Activated CD4-positive, alpha-beta T cell treated with anti-CD3 and anti-CD28 coated beads, Interleukin-2, amount 50 U/mL, for 24 hours (primary cell): ENCODE measurements around the gene NLRC3.

Experiments used
- DNase-seq, 2 donors: peaks; one replicate each; pipeline ENCODE4 v3.0.0-alpha.2; 2020; ENCODE audit warnings: low read depth in 1 of 2, low spot score in 1 of 2

The NLRC3 gene

GRCh38 chr16:3597226-3597625 is 20.0 kb upstream of the NLRC3 start:
- DNase-seq = no peak

- DNase-seq = no peak
These were observed 19.1 kb upstream of the NLRC3 start for GRCh38 chr16:3596101-3596861.

GRCh38 chr16:3595521-3596021 is 18.4 kb upstream of the NLRC3 start:
- DNase-seq = no peak

- DNase-seq = no peak
These were observed 17.9 kb upstream of the NLRC3 start for GRCh38 chr16:3595110-3595486.

GRCh38 chr16:3594316-3595109 is 17.3 kb upstream of the NLRC3 start:
- DNase-seq = no peak

- no peak for DNase-seq
These were observed 15.4 kb upstream of the NLRC3 start for GRCh38 chr16:3592559-3592958.

- DNase-seq = no peak
These were observed 14.8 kb upstream of the NLRC3 start for GRCh38 chr16:3591991-3592390.

GRCh38 chr16:3591436-3591803 is 14.2 kb upstream of the NLRC3 start:
- no peak for DNase-seq

- no peak for DNase-seq
These were observed 13.7 kb upstream of the NLRC3 start for GRCh38 chr16:3590736-3591435.

GRCh38 chr16:3589991-3590701 is 12.9 kb upstream of the NLRC3 start:
- no peak for DNase-seq

GRCh38 chr16:3589441-3589921 is 12.3 kb upstream of the NLRC3 start:
- DNase-seq = no peak

GRCh38 chr16:3589001-3589400 is 11.8 kb upstream of the NLRC3 start:
- DNase-seq = no peak

GRCh38 chr16:3587547-3588110 is 10.4 kb upstream of the NLRC3 start:
- DNase-seq = no peak

GRCh38 chr16:3584412-3584811 is 7.2 kb upstream of the NLRC3 start:
- no peak for DNase-seq

- DNase-seq = no peak
These were observed 6.3 kb upstream of the NLRC3 start for GRCh38 chr16:3583303-3584038.

GRCh38 chr16:3582276-3583165 is 5.3 kb upstream of the NLRC3 start:
- DNase-seq = no peak

GRCh38 chr16:3581392-3581791 is 4.2 kb upstream of the NLRC3 start:
- no peak for DNase-seq

GRCh38 chr16:3580686-3581085 is 3.5 kb upstream of the NLRC3 start:
- no peak for DNase-seq

- DNase-seq = no peak
These were observed 3.0 kb upstream of the NLRC3 start for GRCh38 chr16:3580251-3580651.
